NCI-H748 (cell line): ENCODE results near the gene NPAS3.
A peak's percentile ranks its signal among the peaks of the same experiment; 100 is the strongest.
"Not testable (repeated sequence)": the region's sequence is repeated elsewhere in the genome, so short reads cannot be mapped to it uniquely, and the experiment has no call there.

ENCODE experiments used
- DNase-seq: peaks from one replicate; lab custom pipeline; 2025; ENCODE audit not compliant: unreplicated experiment; lab: John Stamatoyannopoulos, UW

Gene NPAS3

DNA sequence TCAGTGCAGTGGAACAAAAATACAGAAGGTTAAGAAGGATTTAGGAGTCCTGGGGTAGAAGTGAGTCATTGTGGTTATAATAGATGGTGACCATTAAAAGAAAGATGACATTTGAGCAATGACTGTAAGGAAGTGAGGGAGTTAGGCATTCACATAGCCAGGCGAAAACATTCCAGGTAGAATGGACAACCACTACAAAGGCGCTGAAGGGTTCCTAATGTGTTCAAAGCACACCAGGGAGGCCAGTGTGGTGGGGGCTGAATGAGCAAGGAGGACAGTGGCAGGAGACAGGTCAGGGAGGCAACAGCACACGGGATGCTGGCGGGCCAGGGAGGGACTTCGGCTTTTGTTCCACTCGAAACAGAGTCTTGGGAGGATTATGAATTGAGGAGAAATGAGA lies 129.9 kb downstream of the NPAS3 start:
- DNase-seq, result no peak

DNA sequence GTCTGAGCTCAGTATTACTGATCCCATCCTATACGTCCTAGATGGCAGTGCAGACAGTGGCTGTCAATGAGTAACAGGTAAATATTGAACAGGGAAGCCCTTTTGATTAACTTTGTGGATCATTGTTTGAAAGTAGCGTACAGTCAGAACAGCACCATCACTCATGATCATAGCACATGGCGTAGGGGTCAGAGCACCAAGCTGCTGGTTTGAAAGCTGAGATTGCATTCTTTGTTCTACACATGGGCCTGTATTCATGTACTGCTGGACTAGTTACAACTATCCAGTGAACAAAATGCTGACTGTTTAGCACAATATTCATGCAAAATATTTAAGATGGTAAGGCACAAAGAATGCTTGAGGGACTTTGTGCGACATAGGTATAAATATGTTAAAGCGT lies 131.8 kb downstream of the NPAS3 start:
- DNase-seq, result no peak

DNA sequence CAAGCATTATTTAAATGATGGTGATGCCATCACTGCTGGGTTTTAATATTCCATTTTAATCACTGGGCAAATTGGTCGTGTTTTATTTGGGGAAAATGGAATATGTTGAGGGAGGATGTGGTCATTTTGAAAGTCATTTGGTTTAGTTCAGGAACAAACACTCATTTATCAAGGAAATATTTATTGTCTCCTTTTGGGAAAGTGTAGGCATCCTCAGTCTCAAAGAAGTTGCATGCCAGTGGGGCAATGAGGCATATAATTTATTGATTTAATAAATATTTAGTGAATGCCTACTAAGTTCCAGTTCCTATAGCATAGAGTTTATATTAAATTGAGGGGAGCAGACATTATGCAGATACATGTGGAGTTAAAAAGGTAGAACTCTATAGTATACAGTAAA lies 134.3 kb downstream of the NPAS3 start:
- no peak for DNase-seq

DNA sequence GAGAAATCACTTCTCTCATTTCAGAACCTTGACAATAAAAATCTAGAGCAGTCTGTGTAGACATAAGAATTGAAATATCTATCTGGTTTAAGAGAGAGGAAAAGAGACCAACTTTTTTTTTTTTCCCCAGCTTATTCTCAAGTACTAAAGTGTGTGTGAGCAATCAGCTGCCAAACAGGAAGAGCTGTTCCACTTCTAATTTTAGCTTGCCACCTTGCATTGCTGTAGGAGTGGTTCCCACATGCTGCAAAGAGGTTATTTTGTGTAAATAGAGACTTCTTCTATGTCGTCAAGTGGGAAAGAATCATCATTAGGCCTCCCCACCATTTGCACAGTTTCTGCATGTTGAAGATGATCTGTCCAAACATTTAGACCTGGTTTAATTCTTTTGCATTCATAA lies 142.6 kb downstream of the NPAS3 start:
- peak; percentile 16 for DNase-seq

DNA sequence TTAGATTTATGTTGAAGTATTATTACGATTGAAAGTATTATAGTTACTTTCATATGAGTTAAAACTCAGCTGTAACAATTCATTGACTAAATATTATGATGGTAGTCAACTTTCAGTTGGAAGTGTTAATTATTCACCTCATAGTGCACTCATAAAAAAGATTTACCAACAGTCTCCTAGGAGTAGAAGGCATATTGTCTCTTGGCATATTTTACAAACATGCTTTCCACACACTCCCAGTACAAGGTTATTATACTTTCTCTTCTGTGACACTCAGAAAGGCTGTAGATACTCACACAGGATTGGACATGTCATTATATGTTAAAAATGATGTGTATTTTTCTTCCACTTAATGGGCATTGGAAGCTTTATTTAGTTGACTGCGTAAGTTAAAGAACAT lies 147.1 kb downstream of the NPAS3 start:
- no peak for DNase-seq

DNA sequence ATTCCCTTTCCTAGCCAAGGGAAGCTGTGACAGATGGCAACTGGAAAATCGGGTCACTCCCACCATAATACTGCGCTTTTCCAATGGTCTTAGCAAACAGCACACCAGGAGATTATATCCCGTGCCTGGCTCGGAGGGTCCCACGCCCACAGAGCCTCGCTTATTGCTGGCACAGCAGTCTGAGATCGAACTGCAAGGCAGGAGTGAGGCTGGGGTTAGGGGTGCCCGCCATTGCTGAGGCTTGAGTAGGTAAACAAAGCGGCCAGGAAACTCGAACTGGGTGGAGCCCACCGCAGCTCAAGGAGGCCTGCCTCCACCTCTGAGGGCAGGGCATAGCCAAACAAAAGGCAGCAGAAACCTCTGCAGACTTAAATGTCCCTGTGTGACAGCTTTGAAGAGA lies 149.6 kb downstream of the NPAS3 start:
- not testable (repeated sequence) for DNase-seq

DNA sequence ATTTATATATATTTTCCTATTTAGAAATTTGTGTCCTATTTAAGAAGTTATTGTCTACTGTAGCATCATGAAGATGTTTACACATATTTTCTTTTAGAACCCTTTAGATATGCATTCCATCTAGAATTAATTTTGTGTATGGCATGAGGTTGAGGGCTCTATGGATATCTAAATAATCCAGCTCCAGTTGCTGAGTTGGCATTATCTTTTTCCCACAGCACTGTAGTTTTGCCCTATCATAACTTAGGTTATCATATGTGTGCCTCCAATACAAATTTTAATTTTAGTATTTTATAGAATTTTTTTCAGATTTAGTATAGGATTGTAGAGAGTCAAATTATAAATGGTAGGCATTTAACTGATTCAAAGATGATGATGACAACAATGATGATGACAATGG lies 159.3 kb downstream of the NPAS3 start:
- DNase-seq, result no peak

DNA sequence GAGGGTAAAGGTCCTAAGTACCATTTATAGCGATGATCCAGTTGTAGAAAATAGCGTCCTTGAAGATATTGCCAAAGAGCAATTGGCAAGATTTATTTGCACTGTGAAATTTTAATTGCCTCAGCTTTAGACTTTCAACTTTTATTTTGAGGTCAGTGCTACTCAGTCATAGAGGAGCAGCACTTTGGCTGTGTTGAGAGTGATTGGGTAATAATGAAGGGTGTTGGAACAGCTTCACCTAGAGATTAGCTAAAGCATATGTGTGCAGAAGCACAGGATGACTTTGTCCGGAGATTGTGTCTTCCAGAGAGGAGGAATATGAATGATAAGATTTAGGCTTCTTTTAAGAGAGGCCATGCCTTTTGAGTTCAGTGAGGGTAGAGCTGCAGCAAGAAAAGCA lies 164.8 kb downstream of the NPAS3 start:
- no peak for DNase-seq

DNA sequence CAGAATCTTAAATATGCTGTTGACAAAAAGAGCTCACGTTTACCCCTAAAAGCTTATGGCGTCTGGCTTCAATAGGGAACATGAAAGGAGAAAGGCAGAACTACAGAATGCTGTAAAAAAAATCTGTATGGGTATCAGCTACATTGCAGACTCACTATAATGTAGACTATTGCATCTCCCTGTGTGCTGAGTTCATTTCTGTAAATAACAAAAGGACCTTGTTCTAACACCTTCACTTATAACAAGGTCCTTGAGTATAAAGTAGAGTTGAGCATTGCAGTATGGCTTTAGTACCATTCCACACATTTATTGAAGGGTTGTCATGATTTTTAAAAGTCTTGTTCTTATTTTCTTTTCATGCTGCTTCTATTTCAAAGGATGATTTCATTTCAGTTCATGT lies 165.3 kb downstream of the NPAS3 start:
- no peak for DNase-seq

DNA sequence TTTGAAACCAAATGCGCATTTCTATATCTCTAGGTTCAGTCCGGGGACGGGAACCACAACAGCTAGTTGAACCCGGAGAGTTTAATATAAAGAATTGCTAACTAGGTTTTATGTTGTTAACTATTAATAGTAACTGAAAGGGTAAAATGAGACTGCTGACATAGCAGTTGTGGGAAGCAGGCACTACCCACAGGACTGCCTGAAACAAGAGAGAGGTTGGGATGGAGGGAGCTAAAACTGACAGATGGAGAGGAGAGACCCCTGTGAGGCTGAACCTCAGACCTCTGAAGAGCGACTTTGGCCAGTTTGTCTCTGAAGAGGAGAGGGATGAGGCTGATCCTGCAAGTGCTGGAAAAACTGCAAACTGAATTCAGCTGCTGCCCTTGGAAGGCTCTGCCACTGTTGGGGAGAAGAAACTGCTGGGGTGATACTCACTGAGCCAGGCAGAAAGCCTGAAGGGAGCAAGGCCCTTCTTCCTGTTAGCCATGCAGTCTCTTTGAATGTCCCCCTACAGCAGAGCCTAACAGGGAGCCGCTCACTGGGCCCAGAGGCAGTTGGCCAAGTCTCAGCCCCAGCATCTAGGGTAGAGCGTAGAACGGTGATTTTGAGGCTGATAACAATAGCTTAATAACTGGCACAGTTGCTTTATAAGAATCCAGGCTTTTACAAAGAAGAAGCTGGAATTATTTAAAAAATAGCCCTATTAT lies 172.2 kb downstream of the NPAS3 start:
- no peak for DNase-seq

DNA sequence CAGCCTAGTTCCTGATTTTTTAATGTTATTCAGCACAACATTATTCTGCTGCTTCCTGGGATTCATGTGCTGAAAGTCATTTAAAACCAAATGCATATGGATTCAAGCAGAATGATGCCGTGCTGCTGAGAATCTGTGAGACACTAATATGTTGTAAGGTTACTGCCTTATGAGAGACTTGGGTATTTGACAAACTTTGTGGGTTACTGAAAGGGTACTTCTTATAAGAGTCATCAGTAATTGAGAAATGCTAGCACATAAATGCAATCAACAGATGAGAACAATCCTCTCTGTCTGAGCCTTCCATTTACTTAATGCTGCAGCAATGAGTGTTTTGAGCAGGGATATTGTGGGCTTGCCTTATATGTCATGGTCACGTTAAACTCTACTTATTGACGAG lies 175.7 kb downstream of the NPAS3 start:
- DNase-seq, result no peak

DNA sequence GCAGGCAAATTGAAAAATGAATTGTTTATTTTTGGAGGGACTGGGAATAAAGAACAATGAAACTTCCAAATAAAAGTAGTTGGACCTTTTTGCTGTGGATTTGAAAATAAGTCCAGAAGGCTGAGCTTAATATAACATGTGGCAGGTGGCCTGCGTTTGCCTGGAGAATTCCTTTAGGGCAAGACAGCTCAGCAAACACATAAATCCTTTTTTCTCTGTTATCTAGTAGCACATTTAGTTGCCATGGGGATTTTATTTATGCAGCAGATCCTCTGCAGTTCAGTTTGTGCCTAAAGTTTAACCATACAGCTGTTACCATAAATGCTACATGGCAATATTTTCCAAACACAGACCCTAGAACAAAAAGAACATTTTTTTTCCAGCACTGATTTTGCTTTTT lies 180.0 kb downstream of the NPAS3 start:
- DNase-seq, result peak; percentile 80

DNA sequence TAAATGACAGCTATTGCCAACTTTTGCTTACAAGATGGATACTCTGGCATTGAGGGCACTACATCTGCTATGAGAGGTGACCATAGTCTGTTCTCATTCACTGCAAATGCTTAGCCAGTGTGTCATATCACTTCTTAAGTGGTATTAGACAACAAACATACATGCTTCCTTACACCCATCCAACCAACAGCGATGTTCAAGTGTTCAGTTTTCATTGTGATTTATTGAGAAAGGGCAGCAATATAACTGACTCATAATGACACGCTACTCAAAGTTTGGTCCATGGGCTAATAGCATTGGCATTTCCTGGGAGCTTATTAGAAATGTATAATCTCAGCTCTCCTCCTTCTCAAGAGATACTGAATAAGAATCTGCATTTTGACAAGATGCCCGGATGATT lies 181.7 kb downstream of the NPAS3 start:
- no peak for DNase-seq

DNA sequence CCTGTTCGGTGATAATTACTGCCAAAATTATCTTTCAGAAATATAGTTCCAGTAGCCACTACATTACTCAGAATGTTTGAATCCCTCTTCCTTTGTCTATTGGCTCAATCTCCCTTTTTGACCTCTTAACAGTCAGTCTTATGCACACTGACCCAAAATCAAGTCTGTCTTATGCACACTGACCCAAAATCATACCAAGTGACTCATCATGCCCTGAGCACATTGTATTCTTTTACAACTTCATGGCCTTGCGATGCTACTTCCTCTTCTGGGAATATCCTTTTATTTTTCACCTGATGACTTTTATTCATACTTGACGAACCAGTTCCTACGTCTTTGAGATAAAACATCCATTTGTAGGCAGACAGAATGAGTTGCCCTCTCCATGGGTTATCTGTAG lies 182.3 kb downstream of the NPAS3 start:
- DNase-seq, result no peak

DNA sequence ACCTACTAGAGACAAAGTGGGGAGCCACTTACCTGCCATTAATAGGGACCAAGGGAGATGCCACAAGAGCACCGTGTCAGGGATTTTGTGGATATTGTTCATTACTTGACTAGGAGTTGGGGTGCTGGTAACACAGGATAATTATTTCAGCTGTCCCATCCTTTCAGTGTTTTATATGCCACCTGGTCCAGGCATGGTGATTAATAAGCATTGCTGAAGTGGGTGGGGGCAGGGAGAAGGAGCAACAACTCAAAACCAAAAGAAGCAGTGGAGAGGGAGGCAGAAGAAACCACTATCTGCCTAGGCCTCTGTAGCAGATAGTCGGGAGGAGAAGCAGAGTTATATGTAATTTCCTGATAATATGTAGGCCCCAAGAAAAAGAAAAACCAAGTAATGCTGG lies 184.6 kb downstream of the NPAS3 start:
- no peak for DNase-seq

DNA sequence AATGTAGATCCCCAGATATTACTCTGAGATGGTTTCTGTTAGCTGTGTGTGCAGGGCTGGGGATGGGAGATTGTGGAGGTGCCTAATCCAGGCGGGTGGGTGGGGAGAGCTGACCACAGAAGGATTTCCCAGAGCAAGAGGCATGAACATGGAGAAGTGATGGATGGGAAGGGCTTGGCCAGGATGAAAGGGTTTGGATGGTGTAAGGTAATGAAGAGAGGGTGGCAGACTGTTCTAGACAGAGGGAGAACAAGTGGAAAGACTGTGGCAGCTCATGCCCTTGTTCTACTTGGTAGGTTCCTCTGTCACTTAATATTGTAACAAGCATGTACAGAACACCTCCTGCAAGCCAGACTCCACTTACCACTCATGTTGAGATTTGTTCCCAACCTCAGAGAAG lies 187.8 kb downstream of the NPAS3 start:
- no peak for DNase-seq

DNA sequence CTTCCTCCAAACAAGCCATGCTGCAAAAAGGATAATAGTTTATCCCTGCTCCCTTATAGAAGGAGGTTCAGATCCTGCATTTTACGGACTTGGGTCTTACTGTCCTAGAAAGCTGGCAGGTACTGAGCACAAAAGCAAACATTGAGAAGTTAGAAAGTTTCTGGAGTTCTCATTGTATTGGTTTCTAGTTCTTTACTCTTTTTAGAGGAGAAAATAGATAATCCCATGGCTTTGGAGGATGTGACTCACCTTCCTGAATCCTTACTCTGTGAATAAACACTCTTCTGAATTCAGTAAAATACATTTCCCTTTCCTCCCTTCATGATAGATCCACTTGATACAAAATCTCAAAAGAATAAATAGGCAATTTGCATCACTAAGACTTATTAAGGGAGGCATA lies 188.9 kb downstream of the NPAS3 start:
- no peak for DNase-seq

DNA sequence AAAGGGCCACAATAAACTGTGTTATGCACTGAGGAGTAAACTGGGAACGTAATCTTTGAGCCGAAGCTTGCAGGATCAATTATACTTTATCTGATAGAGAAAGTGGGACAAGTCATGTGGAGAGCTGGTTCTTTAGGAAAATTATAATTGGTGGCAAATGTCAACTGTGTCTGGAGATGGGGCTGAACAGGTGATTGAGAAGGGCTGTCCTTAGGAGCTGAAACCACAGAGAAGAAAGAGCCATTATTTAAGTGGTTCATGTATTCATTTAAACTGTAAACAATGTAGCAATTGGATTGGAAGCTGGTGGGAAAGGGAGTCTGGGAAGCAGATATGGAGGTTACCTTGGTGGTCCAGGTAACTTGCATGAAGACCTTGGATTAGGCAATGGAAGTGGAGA lies 193.1 kb downstream of the NPAS3 start:
- DNase-seq, result no peak

DNA sequence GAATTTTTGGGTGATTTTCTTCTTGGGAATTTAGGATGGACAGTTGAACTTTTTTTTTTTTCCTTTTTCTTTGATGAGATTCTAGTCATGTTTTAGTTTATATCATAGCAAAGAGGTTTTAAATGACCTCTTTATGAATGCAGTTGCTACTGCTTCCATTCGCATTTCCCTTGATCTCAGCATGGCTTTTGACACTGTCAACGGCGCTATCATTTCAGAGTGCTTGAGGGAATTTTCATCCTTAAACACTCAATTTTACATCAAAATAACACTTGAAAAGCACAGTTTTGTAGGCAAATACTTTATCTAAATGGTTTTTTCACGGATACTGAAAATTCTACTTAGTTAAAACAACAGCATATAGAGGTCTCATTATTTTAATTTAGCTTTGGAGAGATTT lies 195.5 kb downstream of the NPAS3 start:
- DNase-seq, result no peak

DNA sequence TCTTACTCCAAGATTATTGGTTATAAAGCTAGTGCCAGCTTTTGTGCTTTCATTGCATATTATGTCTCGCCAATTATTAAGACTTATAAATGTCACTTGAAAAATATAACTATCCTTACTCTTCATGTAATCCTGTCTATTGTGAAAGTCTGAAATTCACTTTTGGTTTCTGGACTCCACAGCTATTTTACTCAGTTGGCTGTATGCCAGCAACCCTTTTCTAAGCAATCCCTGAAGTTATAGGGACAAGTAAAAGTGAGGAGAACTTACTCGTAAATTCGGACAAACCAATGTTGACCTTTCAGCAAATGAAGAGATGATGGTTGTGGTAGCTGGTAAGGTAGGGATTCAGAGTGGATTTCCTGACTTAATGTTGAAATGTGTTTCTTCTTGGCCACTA lies 196.3 kb downstream of the NPAS3 start:
- DNase-seq, result no peak

DNA sequence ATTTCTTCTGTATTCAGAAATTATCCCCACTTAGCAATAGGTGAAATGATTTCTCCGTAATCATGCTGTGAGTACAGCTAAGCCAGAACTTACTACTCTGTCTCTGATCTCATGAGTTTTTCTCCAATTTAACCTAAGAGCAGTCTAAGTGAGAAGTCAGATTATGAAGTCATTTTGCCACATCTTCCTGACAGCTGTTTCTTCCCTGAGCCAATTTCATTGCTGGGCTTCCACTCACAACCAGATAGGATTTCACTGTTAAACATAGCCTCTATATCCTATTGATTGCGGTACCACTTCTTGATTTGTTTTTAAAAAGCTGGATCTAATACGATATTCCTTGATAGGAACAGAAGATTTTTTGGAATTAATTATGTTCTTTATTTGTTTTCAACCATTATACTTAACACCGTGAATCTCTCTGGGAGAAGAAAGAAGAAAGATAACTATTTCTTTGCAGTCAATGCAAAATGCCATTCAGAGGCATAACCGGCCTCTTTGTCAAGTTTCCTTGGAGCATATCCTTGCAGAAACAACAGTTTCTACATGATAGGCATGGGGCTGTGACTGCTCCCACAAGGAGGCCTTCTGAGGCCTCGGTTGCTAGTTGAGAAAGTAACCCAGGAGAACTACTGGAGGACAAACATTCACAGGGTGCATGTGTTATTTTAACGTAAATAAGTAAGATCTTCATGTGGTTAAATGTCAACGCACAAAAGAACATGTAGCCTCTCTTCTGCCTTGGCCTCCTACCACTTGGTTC lies 212.2 kb downstream of the NPAS3 start:
- no peak for DNase-seq

DNA sequence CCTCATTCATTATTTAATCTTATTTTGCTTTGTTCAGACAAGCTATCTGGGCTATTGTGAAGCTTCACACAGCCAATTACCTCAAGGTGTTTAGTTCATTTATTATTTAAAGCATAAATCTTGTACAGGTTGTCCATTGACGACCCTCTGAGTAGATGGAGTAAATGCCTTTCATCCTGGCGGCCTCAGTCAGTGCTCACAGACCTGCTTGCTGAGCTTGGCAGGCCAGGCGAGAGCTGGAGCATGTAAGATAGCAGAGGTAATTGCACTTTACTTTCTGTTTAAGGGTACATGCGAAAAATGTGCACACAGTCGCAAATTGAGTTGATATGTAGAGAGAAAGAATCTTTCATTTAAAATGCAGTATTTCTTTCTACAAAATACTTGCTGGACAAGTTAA lies 224.4 kb downstream of the NPAS3 start:
- peak; percentile 9 for DNase-seq

DNA sequence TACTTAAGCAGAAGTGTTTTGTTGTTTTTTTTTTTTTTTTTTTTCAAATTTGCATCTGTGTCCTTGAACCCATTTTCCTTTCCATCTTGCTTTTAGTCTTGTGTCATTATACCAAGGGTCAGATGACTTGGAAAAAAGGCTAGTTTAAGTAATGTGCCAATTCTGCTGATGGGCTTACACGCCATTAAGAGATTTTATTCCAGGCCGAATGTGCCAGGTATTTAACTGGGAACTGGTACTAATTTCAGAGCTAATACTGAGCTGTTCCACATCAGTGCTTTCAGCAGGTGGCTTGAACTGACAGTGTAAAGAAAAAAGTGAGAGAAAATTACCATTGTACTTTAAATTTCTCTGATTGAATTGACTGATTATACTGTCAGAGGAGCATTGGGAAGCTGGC lies 224.9 kb downstream of the NPAS3 start:
- DNase-seq, result no peak
